Heart left ventricle (tissue), 16 donors: ENCODE results near the gene HMGN1. TPM values are rescaled to one million over a fixed set of nuclear protein-coding genes. Genes with fewer than 3 reads are reported as not detected.
"Not testable (repeated sequence)": the region's sequence is repeated elsewhere in the genome, so short reads cannot be mapped to it uniquely, and the experiment has no call there.

ENCODE experiments used
- ATAC-seq, 4 donors: fragments of 200-7000 bp; cut with Tn5 transposase; one replicate each; pipeline ENCODE4 v1.9.1; 2020 to 2022; ENCODE audit warnings: moderate library complexity in 4 of 4, mild to moderate bottlenecking in 3 of 4, moderate number of reproducible peaks in 1 of 4
- DNase-seq, 5 donors: peaks; one replicate each; pipeline ENCODE4 v3.0.0-alpha.2; 2020
- H3K27ac ChIP-seq, 12 donors: fragments of 200-600 bp; sonication (generic) in 4 of 12; one replicate each; pipeline versions ENCODE4 v1.5.0 to v1.8.0; 2016 to 2022; ENCODE audit warnings: mild to moderate bottlenecking in 2 of 12
- H3K27me3 ChIP-seq, 9 donors: fragments of 200-600 bp; sonication (generic) in 2 of 9; one replicate each; pipeline versions ENCODE4 v1.5.1 to v1.8.0; 2016 to 2022; ENCODE audit warnings: mild to moderate bottlenecking in 3 of 9
- H3K36me3 ChIP-seq, 9 donors: fragments of 200-600 bp; sonication (generic) in 2 of 9; one replicate each; pipeline versions ENCODE4 v1.5.0 to v1.8.0; 2018 to 2022; ENCODE audit warnings: mild to moderate bottlenecking in 2 of 9
- H3K4me1 ChIP-seq, 12 donors: fragments of 200-600 bp; sonication (generic) in 4 of 12; one replicate each; pipeline versions ENCODE4 v1.5.0 to v1.8.0; 2016 to 2022; ENCODE audit warnings: mild to moderate bottlenecking in 3 of 12
- H3K4me3 ChIP-seq, 12 donors: fragments of 200-600 bp; sonication (generic) in 4 of 12; one replicate each; pipeline versions ENCODE4 v1.5.0 to v1.8.0; 2017 to 2022; ENCODE audit warnings: mild to moderate bottlenecking in 9 of 12, moderate library complexity in 4 of 12
- H3K9me3 ChIP-seq, 12 donors: fragments of 200-600 bp; sonication (generic) in 4 of 12; one replicate each; pipeline versions ENCODE4 v1.5.0 to v1.8.0; 2016 to 2022; ENCODE audit warnings: mild to moderate bottlenecking in 1 of 12
- POLR2A ChIP-seq, 2 donors: fragments of 450-650 bp; IDR thresholded peaks; one replicate each; pipeline ENCODE4 v1.6.1; 2017; ENCODE audit warnings: antibody characterized with exemption in 2 of 2, mild to moderate bottlenecking in 2 of 2, moderate library complexity in 2 of 2
- WGBS, 4 donors: extraction: QIAGEN DNeasy Blood & Tissue Kit in 2 of 4; methylation state at CpG; one replicate each; pipeline versions ENCODE4 v1.1.5 to v1.1.7; 2013 to 2018; 5-methylcytosine and 5-hydroxymethylcytosine counted together
- intact Hi-C, 10 donors: fragments of 100-400 bp; cut with DNase I; formaldehyde crosslinking; loops; one replicate each; pipeline versions ENCODE4 v1.11.1 to v1.14.2; 2022
- polyA plus RNA-seq, 2 donors: library from polyadenylated mRNA; stranded (reverse); fragments of 200-250 nt; gene quantifications; one replicate each; pipeline ENCODE4 v1.2.3, GENCODE V29; 2013
- total RNA-seq, 9 donors: library from RNA; depleted of rRNA in 2 of 9; stranded (reverse); fragments of >200 nt in 2 of 9; fragmentation: NEBNext Ultra II Directional in 3 of 9; extraction: Animal tissue kit (Norgen Biotek cat#: 25700) in 3 of 9; gene quantifications; one replicate each; pipeline versions ENCODE4 v1.1.0 to v1.2.4, GENCODE V29; 2016 to 2023
- TF ChIP-seq, protein P1 (sequence below), 12 donors: fragments of 200-600 bp; sonication (generic) in 4 of 12; IDR thresholded peaks; one replicate each; pipeline versions ENCODE4 v1.5.0 to v1.8.0; 2018 to 2022; ENCODE audit warnings: antibody characterized with exemption in 12 of 12, mild to moderate bottlenecking in 5 of 12
- donor health status: ischemic (EF 13 %, LVEDD 7.1; RV severe dilation, severe dysfunction).
- donor health status: healthy with polysubstance abuse.
- donor health status: DM: no; HTN: yes; CAD: no.
- donor health status: DM: no; HTN: no; CAD: no.
- donor health status: ischemic (EF 25% LVEDD 6.9; RV normal size, moderate dysfunction).
- donor health status: ischemic (EF 25% LVEDD 5.7; RV mildly dilated, moderate dysfunction).
- donor health status: healthy.
- donor health status: DM: yes; HTN: yes; CAD: no.
- donor health status: ischemic (EF 35%, LVEDD 5.7; RV mildly dilated, moderate dysfunction).
- donor health status: nonischemic (EF 11% LVEDD 7.7; RV severe dilation, severe dysfunction).
- donor health status: DM: yes; HTN: yes; CAD: no.
- donor health status: PGD.
- donor health status: ischemic (EF 29% LVEDD 5.4; RV normal size, mild dysfunction).
- donor health status: nonischemic (EF 23%, LVEDD 6.1; RV moderate dilation, normal function).

The HMGN1 gene
- total and polyA plus RNA-seq, 11 donors, result 35.9 to 108 (median 43.9) TPM

DNA sequence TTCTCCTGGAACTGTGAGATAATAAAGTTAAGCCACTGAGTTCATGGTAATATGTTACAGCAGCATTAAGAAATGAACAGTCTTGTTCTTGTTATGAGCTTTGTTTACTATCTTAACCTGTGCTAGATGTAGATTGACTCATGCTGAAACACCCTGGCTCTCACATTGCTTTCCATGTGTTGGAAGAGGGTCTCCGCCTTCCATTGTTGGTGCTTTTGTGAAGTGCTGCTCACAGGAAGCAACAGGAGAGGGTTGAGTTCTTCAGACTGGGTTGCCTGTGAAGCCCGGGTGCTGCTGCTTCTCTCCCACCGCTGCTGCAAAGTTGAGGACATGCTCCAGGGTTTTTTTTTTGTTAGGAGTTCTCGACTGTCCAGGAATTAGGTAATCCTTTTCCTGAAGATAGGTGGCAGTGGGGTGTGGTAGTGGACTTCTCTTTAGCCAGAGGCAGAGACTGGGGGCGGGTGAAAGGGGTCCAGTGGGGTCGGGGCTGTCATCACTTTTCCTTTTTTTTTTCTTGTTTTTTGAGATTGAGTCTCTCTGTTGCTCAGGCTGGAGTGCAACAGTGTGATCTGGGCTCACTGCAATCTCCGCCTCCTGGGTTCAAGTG lies 28.7 kb upstream of the HMGN1 start:
- intact Hi-C loops, result loop anchor here in 1 of 10 donors (2.0 kb wide), 1 partner anchor 29 kb away; the partner anchor contains the start of gene HMGN1
- H3K36me3 ChIP-seq, result no peaks in the 10 kb centered on the region
- peak overlapping the region in 4 of 12 donors; percentile 1 to 46 (median 17) for H3K27ac ChIP-seq
- TF ChIP-seq, protein P1, sequence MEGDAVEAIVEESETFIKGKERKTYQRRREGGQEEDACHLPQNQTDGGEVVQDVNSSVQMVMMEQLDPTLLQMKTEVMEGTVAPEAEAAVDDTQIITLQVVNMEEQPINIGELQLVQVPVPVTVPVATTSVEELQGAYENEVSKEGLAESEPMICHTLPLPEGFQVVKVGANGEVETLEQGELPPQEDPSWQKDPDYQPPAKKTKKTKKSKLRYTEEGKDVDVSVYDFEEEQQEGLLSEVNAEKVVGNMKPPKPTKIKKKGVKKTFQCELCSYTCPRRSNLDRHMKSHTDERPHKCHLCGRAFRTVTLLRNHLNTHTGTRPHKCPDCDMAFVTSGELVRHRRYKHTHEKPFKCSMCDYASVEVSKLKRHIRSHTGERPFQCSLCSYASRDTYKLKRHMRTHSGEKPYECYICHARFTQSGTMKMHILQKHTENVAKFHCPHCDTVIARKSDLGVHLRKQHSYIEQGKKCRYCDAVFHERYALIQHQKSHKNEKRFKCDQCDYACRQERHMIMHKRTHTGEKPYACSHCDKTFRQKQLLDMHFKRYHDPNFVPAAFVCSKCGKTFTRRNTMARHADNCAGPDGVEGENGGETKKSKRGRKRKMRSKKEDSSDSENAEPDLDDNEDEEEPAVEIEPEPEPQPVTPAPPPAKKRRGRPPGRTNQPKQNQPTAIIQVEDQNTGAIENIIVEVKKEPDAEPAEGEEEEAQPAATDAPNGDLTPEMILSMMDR (IDR thresholded peaks at IDR 0.05), result no peak
- no peak for TF ChIP-seq POLR2A (IDR thresholded peaks at IDR 0.05)
- H3K9me3 ChIP-seq, result no peaks in the 10 kb centered on the region
- DNase-seq (no peak), ATAC-seq (no peak)
- H3K4me3 ChIP-seq, result no peak overlapping the region
- peaks cover 0 to 4% (median 0%) of the 10 kb centered on the region in 9 donors for H3K27me3 ChIP-seq
- H3K4me1 ChIP-seq, result peaks cover 0 to 20% (median 10%) of the 10 kb centered on the region in 12 donors
- 50 to 59% (median 54%) methylated on average over 7 of the region's 7 CpGs for WGBS, 4 donors

GRCh38 chr21:39375446-39375845 lies 26.6 kb upstream of the HMGN1 start:
- Histone ChIP-seq H3K36me3 (no peaks in the 10 kb centered on the region), H3K4me3 (no peak overlapping the region), H3K27ac (no peak overlapping the region), H3K4me1 (peaks cover 0 to 11% (median 2%) of the 10 kb centered on the region in 12 donors), H3K9me3 (no peaks in the 10 kb centered on the region), H3K27me3 (peaks cover 0 to 4% (median 0%) of the 10 kb centered on the region in 9 donors)
- DNase-seq (no peak), ATAC-seq (no peak)
- no peak for TF ChIP-seq POLR2A (IDR thresholded peaks at IDR 0.05)
- TF ChIP-seq, protein P1 (IDR thresholded peaks at IDR 0.05), result no peak
- intact Hi-C loops, result no loop called here
- WGBS, 4 donors, result 67 to 92% (median 88%) methylated on average over 2 of the region's 2 CpGs

DNA sequence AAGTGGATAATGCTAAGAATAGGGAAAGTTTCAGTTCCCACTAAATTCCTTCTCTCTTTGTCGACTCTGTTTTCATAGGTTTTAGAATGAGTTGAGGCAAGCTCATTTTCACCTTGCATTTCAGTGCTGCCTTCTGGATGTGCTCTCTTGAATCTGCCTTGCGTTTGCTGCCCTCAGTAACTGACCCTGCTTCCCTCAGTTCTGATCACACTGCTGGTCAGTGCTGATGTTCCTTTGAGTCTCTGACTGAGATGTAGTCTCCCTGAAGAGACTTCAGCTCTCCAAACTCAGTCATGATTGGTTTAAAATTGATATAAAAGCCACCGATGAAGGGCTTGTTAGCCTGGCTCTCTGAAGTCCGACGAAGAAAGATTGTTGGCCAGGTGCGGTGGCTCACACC lies 25.2 kb upstream of the HMGN1 start:
- ATAC-seq, result no peak
- DNase-seq, result no peak
- peaks cover 0 to 4% (median 0%) of the 10 kb centered on the region in 9 donors for H3K27me3 ChIP-seq
- no peaks in the 10 kb centered on the region for H3K36me3 ChIP-seq
- TF ChIP-seq, protein P1 (IDR thresholded peaks at IDR 0.05), result no peak
- TF ChIP-seq POLR2A (IDR thresholded peaks at IDR 0.05), result no peak
- no peak overlapping the region for H3K27ac ChIP-seq
- WGBS, 4 donors, result 75 to 81% (median 80%) methylated on average over 6 of the region's 6 CpGs
- H3K9me3 ChIP-seq, result no peaks in the 10 kb centered on the region
- peaks cover 0 to 10% (median 0%) of the 10 kb centered on the region in 12 donors for H3K4me1 ChIP-seq
- no peak overlapping the region for H3K4me3 ChIP-seq
- intact Hi-C loops, result no loop called here

- WGBS, 4 donors, result 11 to 18% (median 15%) methylated on average over 5 of the region's 5 CpGs
- peaks cover 0 to 4% (median 0%) of the 10 kb centered on the region in 9 donors for H3K27me3 ChIP-seq
- DNase-seq (no peak), ATAC-seq (no peak)
- H3K27ac ChIP-seq, result no peak overlapping the region
- H3K4me1 ChIP-seq, result peaks cover 0 to 10% (median 0%) of the 10 kb centered on the region in 12 donors
- no peaks in the 10 kb centered on the region for H3K36me3 ChIP-seq
- TF ChIP-seq POLR2A (IDR thresholded peaks at IDR 0.05), result no peak
- TF ChIP-seq, protein P1 (IDR thresholded peaks at IDR 0.05), result peak in 3 of 12 donors; percentile 7 to 31 (median 29)
- H3K9me3 ChIP-seq, result no peaks in the 10 kb centered on the region
- intact Hi-C loops, result no loop called here
- no peak overlapping the region for H3K4me3 ChIP-seq
Measured at GRCh38 chr21:39373634-39374033, 24.7 kb upstream of the HMGN1 start.

DNA sequence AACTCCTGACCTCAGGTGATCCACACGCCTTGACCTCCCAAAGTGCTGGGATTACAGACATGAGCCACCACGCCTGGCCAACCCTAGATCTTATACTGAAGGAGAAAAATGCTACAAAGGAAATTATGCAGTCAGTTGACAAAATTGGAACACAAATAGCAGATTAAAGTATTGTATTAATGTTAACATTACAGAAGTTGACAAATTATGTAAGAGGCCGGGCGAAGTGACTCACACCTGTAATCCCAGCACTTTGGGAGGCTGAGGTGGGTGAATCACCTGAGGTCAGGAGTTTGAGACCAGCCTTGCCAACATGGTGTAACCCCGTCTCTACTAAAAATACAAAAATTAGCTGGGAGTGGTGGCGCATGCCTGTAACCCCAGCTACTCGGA lies 21.0 kb upstream of the HMGN1 start:
- ATAC-seq, H3K27me3 ChIP-seq, H3K27ac ChIP-seq, H3K9me3 ChIP-seq, intact Hi-C loops, H3K36me3 ChIP-seq, H3K4me3 ChIP-seq, DNase-seq: not testable (repeated sequence)
- H3K4me1 ChIP-seq, result peaks cover 0 to 10% (median 0%) of the 10 kb centered on the region in 12 donors
- WGBS, 4 donors, result 78 to 87% (median 80%) methylated on average over 7 of the region's 7 CpGs
